Dermis microvascular lymphatic vessel endothelial cell (primary cell): ENCODE data around the gene DNAJC28. TPM values are rescaled to one million over a fixed set of nuclear protein-coding genes. Genes with fewer than 3 reads are reported as not detected.
A peak's percentile ranks its signal among the peaks of the same experiment; 100 is the strongest.
"Not testable (repeated sequence)": the region's sequence is repeated elsewhere in the genome, so short reads cannot be mapped to it uniquely, and the experiment has no call there.

Experiments
- DNase-seq, 2 donors: peaks; one replicate each; pipeline versions ENCODE4 v3.0.0 to v3.0.0-alpha.2; 2010; ENCODE audit warnings: low read depth in 2 of 2
- total RNA-seq: library from RNA; depleted of rRNA; stranded (reverse); fragments of >200 nt; gene quantifications from 2 replicates; pipeline ENCODE4 v1.2.1, GENCODE V29; 2014

Gene DNAJC28
- total RNA-seq, 1 donor from 2014 or later = 1.2 TPM

- no peak for DNase-seq
Observed at GRCh38 chr21:33481314-33481943, 10.1 kb downstream of the DNAJC28 start.

- DNase-seq = no peak
Observed at GRCh38 chr21:33480481-33481103, 10.9 kb downstream of the DNAJC28 start.

DNA sequence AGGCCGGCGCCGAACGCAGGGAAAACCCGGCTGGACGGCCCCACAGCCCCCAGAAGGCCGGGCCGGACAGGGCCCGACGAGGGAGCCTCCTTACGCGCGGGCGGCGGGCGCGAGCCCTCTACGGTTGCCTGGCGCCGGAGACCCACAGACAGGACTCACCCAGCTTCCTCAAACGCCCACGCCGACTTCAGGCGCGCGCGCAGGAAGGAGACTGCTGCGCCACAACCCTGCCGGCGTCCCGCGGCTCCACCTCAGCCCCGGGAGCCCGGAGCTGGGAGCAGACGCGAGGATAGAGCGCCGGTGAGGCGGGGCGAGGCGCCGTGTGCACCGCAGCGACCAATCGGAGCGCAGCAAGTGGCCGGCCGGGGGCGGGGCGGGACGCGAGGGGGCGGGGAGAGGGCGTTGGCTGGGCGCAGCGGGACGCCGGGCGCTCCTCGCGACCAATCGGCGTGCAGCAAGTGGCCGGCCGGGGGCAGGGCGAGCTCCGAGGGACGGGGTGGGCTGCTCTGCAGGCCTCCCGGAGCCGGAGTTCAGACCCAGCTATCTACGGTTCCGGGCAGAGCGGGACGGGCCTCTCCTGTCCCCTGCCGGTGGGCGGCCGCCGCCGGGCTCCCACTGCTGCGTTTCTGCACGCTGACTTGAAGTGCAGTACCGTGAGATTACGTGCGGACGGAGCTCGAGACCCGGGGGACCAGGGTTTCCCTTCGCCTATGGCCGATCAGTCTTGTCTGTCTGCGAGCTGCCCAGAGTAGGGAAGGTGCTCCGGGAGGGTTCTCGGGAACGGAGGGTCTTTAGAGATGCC, 11.6 kb downstream of the DNAJC28 start, which contains the start of gene TMEM50B:
Gene TMEM50B, minus strand, starts transcription at position 296 of the 802 bp plus-strand sequence. CDS start 11,089 bp downstream, outside the sequence.
- DNase-seq = peak; percentile 84 to 99

DNA sequence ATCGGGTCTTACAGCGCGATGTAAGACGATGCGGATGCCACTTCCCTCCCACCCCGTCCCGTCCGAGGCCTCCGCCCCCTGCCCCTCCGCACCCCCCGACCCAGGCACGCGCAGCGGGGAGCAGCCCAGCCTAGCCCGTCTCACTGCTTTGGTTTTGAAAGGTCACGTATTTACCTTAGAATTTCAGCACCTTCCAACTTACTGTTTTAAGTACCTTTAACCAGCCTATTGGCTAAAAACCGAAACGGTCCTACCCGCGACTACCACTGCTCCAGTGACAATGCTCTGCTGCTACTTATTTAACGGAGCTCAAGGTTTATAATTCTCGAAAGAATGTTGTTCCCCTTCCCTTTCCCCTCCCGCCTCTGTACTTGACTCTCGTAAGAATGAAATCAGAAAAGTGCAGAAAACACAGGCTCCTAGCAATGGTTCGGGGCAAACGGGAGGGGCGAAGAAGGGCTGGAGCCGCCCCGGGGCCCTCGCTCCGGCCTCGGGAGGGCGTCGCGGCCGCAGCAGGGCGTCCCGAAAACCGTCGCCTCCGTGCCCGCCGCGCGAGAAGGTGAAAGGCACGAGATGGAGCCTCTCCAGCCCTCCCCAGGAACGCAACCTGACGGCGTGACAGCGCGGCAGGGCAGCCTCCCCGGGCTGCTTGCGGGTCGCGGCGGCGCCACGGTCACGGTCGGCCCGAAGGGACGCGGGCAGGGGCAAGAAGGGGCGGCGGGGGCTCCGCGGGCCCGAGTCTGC, 12.4 kb downstream of the DNAJC28 start:
- DNase-seq = peak in 1 of 2 donors; percentile 56

DNA sequence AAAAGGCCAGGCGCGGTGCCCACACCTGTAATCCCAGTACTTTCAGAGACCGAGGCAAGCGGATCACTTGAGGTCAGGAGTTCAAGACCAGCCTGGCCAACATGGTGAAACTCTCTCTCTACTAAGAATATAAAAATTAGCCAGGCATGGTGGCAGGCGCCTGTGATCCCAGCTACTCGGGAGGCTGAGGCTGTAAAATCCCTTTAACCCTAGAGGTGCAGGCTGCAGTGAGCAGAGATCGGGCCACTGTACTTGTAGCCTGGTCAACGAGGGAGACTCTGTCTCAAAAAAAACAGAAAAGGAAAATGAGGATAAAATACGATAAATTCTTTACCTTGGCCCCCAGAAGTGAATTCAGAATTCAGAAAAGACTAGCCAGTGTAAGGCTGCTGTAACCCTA, 13.3 kb downstream of the DNAJC28 start:
- DNase-seq = no peak

GRCh38 chr21:33477066-33477465, 14.4 kb downstream of the DNAJC28 start:
- no peak for DNase-seq

DNA sequence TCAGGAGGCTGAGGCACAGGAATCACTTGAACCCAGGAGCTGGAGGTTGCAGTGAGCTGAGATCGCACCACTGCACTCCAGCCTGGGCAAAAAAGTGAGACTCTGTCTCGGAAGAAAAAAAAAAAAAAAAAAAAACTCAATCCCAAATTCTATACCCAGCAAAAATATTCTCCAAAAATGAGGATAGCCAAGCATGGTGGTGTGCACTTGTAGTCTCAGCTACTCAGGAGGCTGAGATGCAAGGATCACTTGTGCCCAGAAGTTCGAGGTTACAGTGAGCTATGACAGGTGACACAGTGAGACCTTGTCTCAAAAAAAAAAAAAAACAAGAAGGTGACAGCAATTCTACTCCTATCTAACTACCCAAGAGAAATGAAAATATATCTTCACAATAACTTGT, 18.2 kb downstream of the DNAJC28 start:
- no peak for DNase-seq

GRCh38 chr21:33470701-33471100, 20.8 kb downstream of the DNAJC28 start:
- no peak for DNase-seq

DNA sequence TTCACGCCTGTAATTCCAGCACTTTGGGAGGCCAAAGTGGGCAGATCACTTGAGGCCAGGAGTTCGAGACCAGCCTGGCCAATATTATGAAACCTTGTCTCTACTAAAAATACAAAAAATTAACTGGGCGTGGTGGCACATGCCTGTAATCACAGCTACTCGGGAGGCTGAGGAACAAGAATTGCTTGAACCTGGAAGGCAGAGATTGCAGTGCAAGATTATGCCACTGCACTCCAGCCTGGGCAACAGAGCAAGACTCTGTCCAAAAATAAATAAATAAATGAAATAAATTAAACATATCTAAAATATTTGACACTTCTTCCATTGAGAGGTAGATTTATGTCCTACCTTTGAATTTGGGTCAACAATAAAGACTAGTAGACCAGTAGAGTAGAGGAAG, 22.3 kb downstream of the DNAJC28 start:
- not testable (repeated sequence) for DNase-seq

DNA sequence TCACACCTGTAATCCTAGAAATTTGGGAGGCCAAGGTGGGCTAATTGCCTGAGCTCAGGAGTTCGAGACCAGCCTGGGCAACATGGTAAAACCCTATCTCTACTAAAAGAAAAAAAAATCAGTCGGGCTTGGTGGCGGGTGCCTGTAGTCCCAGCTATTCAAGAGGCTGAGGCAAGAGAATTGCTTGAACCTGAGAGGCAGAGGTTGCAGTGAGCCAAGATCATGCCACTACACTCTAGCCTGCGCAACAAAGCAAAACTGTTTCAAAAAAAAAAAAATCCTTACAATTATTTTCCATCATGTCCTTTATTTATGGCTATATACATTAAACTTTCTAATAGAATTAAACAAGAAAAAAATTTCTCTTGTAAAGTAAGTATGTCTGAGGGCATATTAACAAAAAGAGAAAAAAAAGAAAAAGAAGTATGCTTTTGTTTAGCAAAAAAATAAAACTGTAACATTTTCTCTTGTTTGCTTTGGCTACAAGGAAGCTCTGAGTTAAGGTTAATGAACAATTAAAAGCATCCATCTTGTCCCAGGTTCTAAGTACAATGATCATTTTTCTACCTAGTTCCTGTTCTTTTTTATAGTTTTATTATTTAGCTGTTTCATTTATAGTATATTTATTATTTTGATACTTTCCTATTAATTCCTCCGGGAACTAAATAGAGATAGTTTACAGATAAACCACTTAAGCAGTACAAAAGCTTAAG, 29.8 kb downstream of the DNAJC28 start:
- DNase-seq = no peak

DNA sequence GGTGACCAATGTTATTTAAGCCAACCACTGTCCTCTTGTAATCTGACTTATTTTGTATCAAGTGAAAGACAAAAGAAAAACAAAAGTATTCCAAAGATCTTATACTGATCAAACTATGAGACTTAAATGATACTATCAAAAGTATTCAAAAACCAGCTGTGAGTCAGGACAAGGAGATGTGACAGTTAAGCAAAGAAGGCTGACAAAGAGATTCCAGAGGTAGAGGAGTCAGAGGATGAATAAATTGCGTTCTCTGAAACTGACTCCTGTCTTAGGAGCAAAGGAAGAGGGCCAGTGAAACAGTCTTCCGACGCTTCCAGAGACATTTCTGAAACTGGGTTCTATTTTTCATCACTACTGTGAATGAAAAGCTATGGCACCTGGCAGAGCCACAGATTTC, 32.7 kb downstream of the DNAJC28 start:
- no peak for DNase-seq

DNA sequence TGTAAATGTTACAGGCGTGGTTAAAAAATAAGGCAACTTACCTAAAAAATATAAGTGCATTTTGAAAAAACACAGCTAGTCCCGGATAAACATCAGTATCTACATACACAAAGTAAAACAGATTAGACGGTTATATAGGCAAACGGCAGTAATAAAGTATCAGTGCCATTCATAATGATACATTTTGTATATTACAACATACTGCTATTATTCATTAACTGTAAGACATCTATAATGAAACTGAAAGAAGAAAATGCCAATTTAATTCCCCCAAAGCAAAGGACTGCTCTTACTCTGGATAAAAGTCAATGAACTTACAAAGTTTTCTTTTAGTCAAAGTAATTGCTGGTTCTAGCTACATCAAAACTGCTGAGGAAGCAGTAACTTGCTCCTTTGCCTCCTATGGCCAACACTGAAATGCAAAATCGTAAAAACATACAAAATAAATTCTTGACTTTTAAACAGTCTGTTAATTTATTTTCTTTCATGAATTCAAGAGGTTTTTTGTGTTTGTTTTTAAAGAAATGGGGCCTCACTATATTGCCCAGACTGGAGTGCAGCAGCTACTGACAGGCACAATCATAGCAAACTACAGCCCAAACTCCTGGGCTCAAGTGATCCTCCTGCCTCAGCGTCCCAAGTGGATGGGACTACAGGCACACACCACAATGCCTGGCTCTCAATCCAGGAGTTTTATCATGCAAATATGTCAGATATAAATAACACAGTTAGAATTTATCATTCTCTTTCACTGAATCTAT, 35.6 kb downstream of the DNAJC28 start:
- DNase-seq = no peak

- no peak for DNase-seq
Observed at GRCh38 chr21:33452362-33452761, 39.2 kb downstream of the DNAJC28 start.

DNA sequence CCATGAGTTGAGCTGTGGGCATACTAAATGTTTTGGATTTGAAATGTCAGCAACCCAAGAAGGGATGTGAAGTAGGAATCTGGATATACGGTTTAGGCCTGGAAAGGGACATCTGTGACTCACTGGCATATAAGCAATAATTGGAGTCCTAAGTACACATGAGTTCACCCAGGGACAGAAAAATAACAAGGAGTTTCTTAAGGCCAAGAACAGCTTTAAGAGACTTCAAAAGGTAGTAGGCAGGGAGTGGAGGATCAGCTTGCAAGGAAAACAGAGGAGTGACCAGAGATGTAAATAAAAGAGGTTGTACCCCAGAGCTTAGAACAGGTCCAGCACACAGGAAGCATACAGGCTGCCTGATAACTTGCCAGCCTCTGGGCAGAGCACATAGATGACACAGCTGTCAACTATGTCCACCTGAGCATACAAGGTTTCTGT, 39.9 kb downstream of the DNAJC28 start:
- DNase-seq = peak in 1 of 2 donors; percentile 10

GRCh38 chr21:33449616-33450015, 41.9 kb downstream of the DNAJC28 start:
- DNase-seq = no peak

GRCh38 chr21:33446620-33447019, 44.9 kb downstream of the DNAJC28 start:
- not testable (repeated sequence) for DNase-seq

GRCh38 chr21:33444499-33444898, 47.0 kb downstream of the DNAJC28 start:
- no peak for DNase-seq

DNA sequence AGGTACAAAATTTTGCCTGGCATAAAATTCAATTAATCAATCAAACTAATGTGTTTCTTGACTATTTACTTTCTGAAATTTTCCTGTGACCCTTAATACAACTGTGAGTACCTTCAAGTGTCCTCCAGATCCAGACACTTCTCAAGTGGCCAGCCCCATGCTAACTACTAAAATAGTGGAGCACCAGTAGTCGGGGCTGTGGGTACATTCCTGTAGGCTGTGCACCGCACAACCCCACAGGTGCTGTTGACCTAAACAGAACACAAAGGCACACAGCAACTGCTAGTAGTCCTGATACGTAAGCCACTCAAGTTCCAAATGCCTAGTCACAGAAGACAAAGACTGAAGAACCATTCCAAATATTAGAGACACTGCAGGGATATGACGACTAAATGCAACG, 48.3 kb downstream of the DNAJC28 start:
- DNase-seq = no peak

GRCh38 chr21:33441489-33442477, 49.7 kb downstream of the DNAJC28 start:
- peak in 1 of 2 donors; percentile 46 for DNase-seq
